22Rv1 (cell line): ENCODE measurements around the gene DNAJC5.

Experiments used
- CTCF ChIP-seq: fragments of 450-650 bp; IDR thresholded peaks from 2 replicates; pipeline ENCODE4 v1.5.1; 2017; ENCODE audit warnings: mild to moderate bottlenecking
- ZFX ChIP-seq: fragments of 450-650 bp; IDR thresholded peaks from 2 replicates; pipeline ENCODE4 v1.6.1; 2017; ENCODE audit warnings: antibody characterized with exemption, borderline replicate concordance

DNA sequence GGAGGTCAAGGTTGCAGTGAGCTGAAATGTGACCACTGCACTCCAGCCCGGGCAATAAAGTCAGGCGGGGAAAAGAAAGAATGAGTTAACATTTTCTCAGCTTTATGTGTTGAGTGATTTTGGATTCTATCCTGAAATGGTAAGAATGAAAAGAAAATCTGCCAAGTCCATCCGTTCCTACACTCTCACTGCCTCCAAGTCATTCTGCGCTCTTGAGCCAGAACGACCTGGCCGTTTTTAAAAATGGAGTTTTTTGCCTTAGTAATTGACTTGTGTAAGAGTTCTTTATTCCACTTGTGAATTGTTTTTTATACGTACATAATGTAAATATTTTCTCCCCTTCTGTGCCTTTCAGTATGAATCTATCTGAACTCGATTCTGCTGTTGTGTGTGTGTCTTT is 28.7 kb downstream of the DNAJC5 start:
- TF ChIP-seq CTCF: no peak
- TF ChIP-seq ZFX: no peak
